Measurements from ENCODE around the gene PRCC. TPM values are rescaled to one million over a fixed set of nuclear protein-coding genes. Genes with fewer than 3 reads are reported as not detected.
A peak's percentile ranks its signal among the peaks of the same experiment; 100 is the strongest.

Gene PRCC
- total and polyA plus RNA-seq, 2 of the 13 experiments (the other 11 are each of a cell fraction or from before 2014, with no cell fraction given): 24.2 to 40.5 TPM

- peak; percentile 89 for TF ChIP-seq PHF20 (CRISPR knock-in tag; IDR thresholded peaks at IDR 0.05)
- TF ChIP-seq SIX4 (CRISPR knock-in tag; IDR thresholded peaks at IDR 0.05): 0 out of 2 replicates have a peak, but pooled peaks have one; percentile 61
- no peak for TF ChIP-seq NFE2L1 (CRISPR knock-in tag; IDR thresholded peaks at IDR 0.05; ENCODE audit: borderline replicate concordance)
- TF ChIP-seq ZNF446 (CRISPR knock-in tag; IDR thresholded peaks at IDR 0.05): no peak
- no peak for TF ChIP-seq TIGD3 (CRISPR knock-in tag; IDR thresholded peaks at IDR 0.05; ENCODE audit: borderline replicate concordance)
- TF ChIP-seq ZBTB7A (CRISPR knock-in tag; IDR thresholded peaks at IDR 0.05): peak; percentile 32; the same call in 1 of the 2 replicates
- no peak for TF ChIP-seq IKZF1 (IDR thresholded peaks at IDR 0.05)
- TF ChIP-seq CREBL2 (CRISPR knock-in tag; IDR thresholded peaks at IDR 0.05; ENCODE audit: borderline replicate concordance): peak; percentile 57; the same call in 1 of the 2 replicates
- TF ChIP-seq, protein P1, sequence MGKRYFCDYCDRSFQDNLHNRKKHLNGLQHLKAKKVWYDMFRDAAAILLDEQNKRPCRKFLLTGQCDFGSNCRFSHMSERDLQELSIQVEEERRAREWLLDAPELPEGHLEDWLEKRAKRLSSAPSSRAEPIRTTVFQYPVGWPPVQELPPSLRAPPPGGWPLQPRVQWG (CRISPR knock-in tag; IDR thresholded peaks at IDR 0.05; ENCODE audit: borderline replicate concordance, low read depth): no peak
- TF ChIP-seq, protein P2, sequence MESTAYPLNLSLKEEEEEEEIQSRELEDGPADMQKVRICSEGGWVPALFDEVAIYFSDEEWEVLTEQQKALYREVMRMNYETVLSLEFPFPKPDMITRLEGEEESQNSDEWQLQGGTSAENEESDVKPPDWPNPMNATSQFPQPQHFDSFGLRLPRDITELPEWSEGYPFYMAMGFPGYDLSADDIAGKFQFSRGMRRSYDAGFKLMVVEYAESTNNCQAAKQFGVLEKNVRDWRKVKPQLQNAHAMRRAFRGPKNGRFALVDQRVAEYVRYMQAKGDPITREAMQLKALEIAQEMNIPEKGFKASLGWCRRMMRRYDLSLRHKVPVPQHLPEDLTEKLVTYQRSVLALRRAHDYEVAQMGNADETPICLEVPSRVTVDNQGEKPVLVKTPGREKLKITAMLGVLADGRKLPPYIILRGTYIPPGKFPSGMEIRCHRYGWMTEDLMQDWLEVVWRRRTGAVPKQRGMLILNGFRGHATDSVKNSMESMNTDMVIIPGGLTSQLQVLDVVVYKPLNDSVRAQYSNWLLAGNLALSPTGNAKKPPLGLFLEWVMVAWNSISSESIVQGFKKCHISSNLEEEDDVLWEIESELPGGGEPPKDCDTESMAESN (CRISPR knock-in tag; conservative IDR thresholded peaks at IDR 0.05): peak; percentile 92
- peak; percentile 83 for TF ChIP-seq AKAP8 (CRISPR knock-in tag; IDR thresholded peaks at IDR 0.05)
- TF ChIP-seq ZNF672 (CRISPR knock-in tag; IDR thresholded peaks at IDR 0.05): no peak
- TF ChIP-seq ZNF580 (CRISPR knock-in tag; IDR thresholded peaks at IDR 0.05; ENCODE audit: borderline replicate concordance, low read depth): peak; percentile 10; the same call in 1 of the 2 replicates
- no peak for TF ChIP-seq RFX5 (IDR thresholded peaks at IDR 0.05; ENCODE audit: low read depth, low read length)
- TF ChIP-seq SNAPC2 (CRISPR knock-in tag; IDR thresholded peaks at IDR 0.05): peak; percentile 83; the same call in 1 of the 2 replicates
- peak; percentile 98; the same call in 2 of the 3 replicates for TF ChIP-seq MXI1 (IDR thresholded peaks at IDR 0.05; ENCODE audit: borderline replicate concordance, low read depth, low read length)
- no peak for TF ChIP-seq MAFK (conservative IDR thresholded peaks at IDR 0.05 in 1 of 2, IDR thresholded peaks at IDR 0.05 in 1 of 2; ENCODE audit: low read length in 2 of 2)
- TF ChIP-seq ZNF34 (CRISPR knock-in tag; IDR thresholded peaks at IDR 0.05; ENCODE audit: borderline replicate concordance): 0 out of 2 replicates have a peak, but pooled peaks have one; percentile 32
- TF ChIP-seq SNAI1 (CRISPR knock-in tag; IDR thresholded peaks at IDR 0.05; ENCODE audit: borderline replicate concordance): peak; percentile 65; the same call in 1 of the 2 replicates
- TF ChIP-seq SOX6 (IDR thresholded peaks at IDR 0.05): no peak
- peak; percentile 72 for TF ChIP-seq SOX6 (CRISPR knock-in tag; IDR thresholded peaks at IDR 0.05)
- peak; percentile 46; the same call in 1 of the 2 replicates for TF ChIP-seq ZNF205 (CRISPR knock-in tag; IDR thresholded peaks at IDR 0.05)
- peak; percentile 44 for TF ChIP-seq ZNF264 (CRISPR knock-in tag; IDR thresholded peaks at IDR 0.05)
- no peak for TF ChIP-seq LCORL (IDR thresholded peaks at IDR 0.05)
- peak; percentile 42; the same call in 1 of the 2 replicates for TF ChIP-seq LCORL (CRISPR knock-in tag; IDR thresholded peaks at IDR 0.05)
- peak; percentile 63 for TF ChIP-seq CBX1 (IDR thresholded peaks at IDR 0.05; ENCODE audit: low read depth)
- TF ChIP-seq ZNF24 (IDR thresholded peaks at IDR 0.05): no peak
- TF ChIP-seq RAD51 (IDR thresholded peaks at IDR 0.05; ENCODE audit: borderline replicate concordance): no peak
- TF ChIP-seq ZBTB3 (CRISPR knock-in tag; IDR thresholded peaks at IDR 0.05; ENCODE audit: borderline replicate concordance, low read depth): peak; percentile 77; the same call in 1 of the 2 replicates
Observed at GRCh38 chr1:156740741-156741480, 26.4 kb upstream of the PRCC start, which contains the start of gene MRPL24 (continued).
